Suprapubic skin (tissue), 4 donors: Measurements from ENCODE around the gene ZNF506. TPM values are rescaled to one million over a fixed set of nuclear protein-coding genes. Genes with fewer than 3 reads are reported as not detected.
"Not testable (repeated sequence)": the region's sequence is repeated elsewhere in the genome, so short reads cannot be mapped to it uniquely, and the experiment has no call there.

Source experiments
- DNase-seq, 2 donors: peaks; one replicate each; pipeline ENCODE4 v3.0.0-alpha.2; 2019; ENCODE audit warnings: low spot score in 2 of 2
- H3K27ac ChIP-seq: fragments of 200-600 bp; sonication (generic); one replicate; pipeline ENCODE4 v1.5.1; 2019
- H3K27me3 ChIP-seq: fragments of 200-600 bp; sonication (generic); one replicate; pipeline ENCODE4 v1.5.1; 2019
- H3K36me3 ChIP-seq: fragments of 200-600 bp; sonication (generic); one replicate; pipeline ENCODE4 v1.5.1; 2019
- H3K4me1 ChIP-seq: fragments of 200-600 bp; sonication (generic); one replicate; pipeline ENCODE4 v1.5.1; 2019
- H3K4me3 ChIP-seq: fragments of 200-600 bp; sonication (generic); one replicate; pipeline ENCODE4 v1.5.1; 2019; ENCODE audit warnings: mild to moderate bottlenecking
- H3K9me3 ChIP-seq: fragments of 200-600 bp; sonication (generic); one replicate; pipeline ENCODE4 v1.5.1; 2019
- CTCF ChIP-seq, 2 donors: fragments of 200-600 bp in 1 of 2; fragments of 450-650 bp in 1 of 2; sonication (generic) in 1 of 2; IDR thresholded peaks; one replicate each; pipeline ENCODE4 v1.5.1; 2016 to 2019; ENCODE audit warnings: antibody characterized with exemption in 2 of 2, mild to moderate bottlenecking in 1 of 2, moderate library complexity in 1 of 2
- EP300 ChIP-seq: sonication (generic); formaldehyde crosslinking; IDR thresholded peaks from one replicate; pipeline ENCODE4 v1.6.1; 2017; ENCODE audit warnings: antibody characterized with exemption
- POLR2A ChIP-seq, 2 donors: fragments of 450-650 bp; IDR thresholded peaks; one replicate each; pipeline ENCODE4 v1.6.1; 2017; ENCODE audit warnings: antibody characterized with exemption in 2 of 2, mild to moderate bottlenecking in 2 of 2, moderate library complexity in 2 of 2
- POLR2AphosphoS5 ChIP-seq, 3 donors: sonication (generic); formaldehyde crosslinking; IDR thresholded peaks; one replicate each; pipeline ENCODE4 v1.6.1; 2017; ENCODE audit warnings: antibody characterized with exemption in 3 of 3
- WGBS: methylation state at CpG from one replicate; pipeline ENCODE4 v1.1.5; 2018; 5-methylcytosine and 5-hydroxymethylcytosine counted together
- total RNA-seq, 4 donors: library from RNA; depleted of rRNA; stranded (reverse); fragments of >200 nt; gene quantifications; one replicate each; pipeline ENCODE4 v1.1.0, GENCODE V29; 2016

Gene ZNF506
- total RNA-seq, 4 donors from 2014 or later: 29.1 to 72.7 (median 48.8) TPM

- Histone ChIP-seq H3K36me3 (no peaks in the 10 kb centered on the region), H3K27ac (no peak overlapping the region), H3K4me1 (no peaks in the 10 kb centered on the region), H3K9me3 (no peaks in the 10 kb centered on the region), H3K4me3 (no peak overlapping the region), H3K27me3 (no peaks in the 10 kb centered on the region)
- TF ChIP-seq POLR2A (IDR thresholded peaks at IDR 0.05) (no peak), EP300 (no peak), POLR2AphosphoS5 (IDR thresholded peaks at IDR 0.05) (no peak), CTCF (IDR thresholded peaks at IDR 0.05) (no peak)
- WGBS: 63% methylated on average over 13 of the region's 15 CpGs
- DNase-seq: no peak
Observed at GRCh38 chr19:19746286-19747213, 75.0 kb downstream of the ZNF506 start.

- H3K27me3 ChIP-seq: no peaks in the 10 kb centered on the region
- no peak overlapping the region for H3K4me3 ChIP-seq
- H3K36me3 ChIP-seq: no peaks in the 10 kb centered on the region
- TF ChIP-seq EP300 (no peak), POLR2A (IDR thresholded peaks at IDR 0.05) (no peak), CTCF (IDR thresholded peaks at IDR 0.05) (no peak), POLR2AphosphoS5 (IDR thresholded peaks at IDR 0.05) (no peak)
- no peak for DNase-seq
- H3K9me3 ChIP-seq: no peaks in the 10 kb centered on the region
- H3K4me1 ChIP-seq: no peaks in the 10 kb centered on the region
- no peak overlapping the region for H3K27ac ChIP-seq
- WGBS: 63% methylated on average over 4 of the region's 17 CpGs
Observed at GRCh38 chr19:19745496-19746285, 75.9 kb downstream of the ZNF506 start.

GRCh38 chr19:19744641-19745040 is 76.9 kb downstream of the ZNF506 start:
- Histone ChIP-seq H3K4me3 (no peak overlapping the region), H3K27me3 (no peaks in the 10 kb centered on the region), H3K4me1 (no peaks in the 10 kb centered on the region), H3K9me3 (no peaks in the 10 kb centered on the region), H3K36me3 (no peaks in the 10 kb centered on the region), H3K27ac (no peak overlapping the region)
- TF ChIP-seq POLR2AphosphoS5 (IDR thresholded peaks at IDR 0.05) (no peak), CTCF (IDR thresholded peaks at IDR 0.05) (no peak), POLR2A (IDR thresholded peaks at IDR 0.05) (no peak), EP300 (no peak)
- no peak for DNase-seq
- WGBS: 93% methylated on average over 17 of the region's 17 CpGs

- DNase-seq, H3K36me3 ChIP-seq, H3K9me3 ChIP-seq, H3K4me3 ChIP-seq, H3K4me1 ChIP-seq, H3K27ac ChIP-seq, H3K27me3 ChIP-seq: not testable (repeated sequence)
- 79% methylated on average over 6 of the region's 6 CpGs for WGBS
Observed at GRCh38 chr19:19743921-19744320, 77.6 kb downstream of the ZNF506 start.

GRCh38 chr19:19743176-19743575 is 78.4 kb downstream of the ZNF506 start:
- DNase-seq: no peak
- WGBS: 83% methylated on average over 6 of the region's 6 CpGs
- Histone ChIP-seq H3K4me1 (no peaks in the 10 kb centered on the region), H3K27me3 (no peaks in the 10 kb centered on the region), H3K4me3 (no peak overlapping the region), H3K9me3 (no peaks in the 10 kb centered on the region), H3K36me3 (no peaks in the 10 kb centered on the region), H3K27ac (no peak overlapping the region)
- TF ChIP-seq CTCF (IDR thresholded peaks at IDR 0.05) (no peak), POLR2A (IDR thresholded peaks at IDR 0.05) (no peak), POLR2AphosphoS5 (IDR thresholded peaks at IDR 0.05) (no peak), EP300 (no peak)
